Measurements from ENCODE around the gene EP300. TPM values are rescaled to one million over a fixed set of nuclear protein-coding genes. Genes with fewer than 3 reads are reported as not detected.

EP300 gene
- total RNA-seq, 1 donor from 2014 or later, result 78.9 TPM

GRCh38 chr22:41110968-41111367, 18.6 kb downstream of the EP300 start:
- no peaks in the 10 kb centered on the region for H3K9me3 ChIP-seq
- peaks cover 35% of the 10 kb centered on the region for H3K36me3 ChIP-seq
- H3K4me1 ChIP-seq, result peaks cover 20% of the 10 kb centered on the region
- no peak for ATAC-seq
- no peaks in the 10 kb centered on the region for H3K27me3 ChIP-seq
- DNase-seq, result no peak
- no peak for TF ChIP-seq CTCF (IDR thresholded peaks at IDR 0.05)
- H3K4me3 ChIP-seq, result no peak overlapping the region
- intact Hi-C loops (cut with DNase I), result no loop called here
- no peak overlapping the region for H3K27ac ChIP-seq

GRCh38 chr22:41116342-41116741, 23.9 kb downstream of the EP300 start:
- Histone ChIP-seq H3K4me3 (no peak overlapping the region), H3K9me3 (no peaks in the 10 kb centered on the region), H3K36me3 (peaks cover 57% of the 10 kb centered on the region), H3K4me1 (peaks cover 14% of the 10 kb centered on the region), H3K27ac (no peak overlapping the region), H3K27me3 (no peaks in the 10 kb centered on the region)
- ATAC-seq (no peak), DNase-seq (no peak)
- no peak for TF ChIP-seq CTCF (IDR thresholded peaks at IDR 0.05)
- intact Hi-C loops (cut with DNase I), result no loop called here

GRCh38 chr22:41117127-41117965, 25.0 kb downstream of the EP300 start:
- DNase-seq (no peak), ATAC-seq (no peak)
- Histone ChIP-seq H3K36me3 (peaks cover 64% of the 10 kb centered on the region), H3K27ac (no peak overlapping the region), H3K9me3 (no peaks in the 10 kb centered on the region), H3K4me1 (peaks cover 14% of the 10 kb centered on the region), H3K27me3 (no peaks in the 10 kb centered on the region), H3K4me3 (no peak overlapping the region)
- TF ChIP-seq CTCF (IDR thresholded peaks at IDR 0.05), result no peak
- intact Hi-C loops (cut with DNase I), result no loop called here

- Histone ChIP-seq H3K9me3 (no peaks in the 10 kb centered on the region), H3K4me1 (peaks cover 4% of the 10 kb centered on the region), H3K4me3 (no peak overlapping the region), H3K27ac (no peak overlapping the region), H3K36me3 (peaks cover 73% of the 10 kb centered on the region), H3K27me3 (no peaks in the 10 kb centered on the region)
- intact Hi-C loops (cut with DNase I), result no loop called here
- TF ChIP-seq CTCF (IDR thresholded peaks at IDR 0.05), result no peak
- ATAC-seq (no peak), DNase-seq (no peak)
Observed at GRCh38 chr22:41123151-41123550, 30.8 kb downstream of the EP300 start.

- no peaks in the 10 kb centered on the region for H3K27me3 ChIP-seq
- ATAC-seq (no peak), DNase-seq (no peak)
- intact Hi-C loops (cut with DNase I), result no loop called here
- peaks cover 74% of the 10 kb centered on the region for H3K36me3 ChIP-seq
- no peak for TF ChIP-seq CTCF (IDR thresholded peaks at IDR 0.05)
- H3K9me3 ChIP-seq, result no peaks in the 10 kb centered on the region
- peaks cover 4% of the 10 kb centered on the region for H3K4me1 ChIP-seq
- H3K27ac ChIP-seq, result no peak overlapping the region
- no peak overlapping the region for H3K4me3 ChIP-seq
Observed at GRCh38 chr22:41124086-41124485, 31.7 kb downstream of the EP300 start.

Data from upper lobe of right lung (tissue), 1 donor.